Measurements from ENCODE around the gene KCNG2. TPM values are rescaled to one million over a fixed set of nuclear protein-coding genes. Genes with fewer than 3 reads are reported as not detected.

KCNG2 gene
- total and polyA plus RNA-seq, 2 of the 8 experiments (the other 6 are each of a cell fraction or from before 2014, with no cell fraction given), result 0.19 to 0.74 TPM

DNA sequence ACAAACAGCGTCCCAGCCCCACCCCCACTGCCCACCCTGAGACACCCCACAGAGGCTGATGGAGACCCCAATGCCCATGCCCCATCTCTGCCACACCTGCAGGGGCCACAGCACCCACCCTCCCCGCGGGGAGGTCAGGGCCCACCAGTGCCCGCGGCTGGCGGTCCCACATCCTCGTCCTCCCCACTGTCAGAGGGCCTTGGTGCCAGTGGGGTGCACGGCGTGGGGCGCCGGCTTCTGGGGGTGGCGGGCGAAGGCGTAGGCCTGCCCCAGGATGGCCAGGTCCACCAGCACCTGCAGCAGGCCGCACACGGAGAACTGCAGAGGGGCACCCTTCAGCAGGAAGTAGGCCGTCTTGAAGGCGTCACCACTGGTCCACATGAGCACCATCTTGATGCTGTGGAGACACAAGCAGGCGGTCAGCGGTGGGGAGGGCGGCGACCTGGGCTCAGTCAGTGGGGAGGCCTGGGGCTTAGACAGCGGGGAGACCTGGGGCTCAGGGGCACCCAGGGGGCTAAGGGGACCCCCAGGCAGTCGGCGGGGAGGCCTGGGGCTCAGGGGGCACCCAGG lies 106.1 kb downstream of the KCNG2 start:
- Histone ChIP-seq H4K5ac (ENCODE audit: insufficient read length, low read depth, low read length) (no peak overlapping the region), H3K23me2 (ENCODE audit: low read depth, low read length) (no peaks in the 10 kb centered on the region), H3K4me1 (replicated peaks in 1 of 4; ENCODE audit: control insufficient read depth in 3 of 4, insufficient read depth in 4 of 4, low read length in 3 of 4) (no peaks in the 10 kb centered on the region), H2BK12ac (ENCODE audit: low read depth, low read length) (no peak overlapping the region), H3K9me3 (ENCODE audit: insufficient read depth in 2 of 2, low read depth in 1 of 2, low read length in 1 of 2) (peaks cover 8 to 52% of the 10 kb centered on the region in 2 experiments; a peak in 3 of 4 replicates), H4K20me1 (replicated peaks in 1 of 2; ENCODE audit: control insufficient read depth in 1 of 2, insufficient read depth in 2 of 2, low read length in 2 of 2) (peaks cover 0 to 1% of the 10 kb centered on the region in 2 experiments), H3K23ac (ENCODE audit: insufficient read length) (no peak overlapping the region), H3K4me3 (ENCODE audit: extremely low read depth in 1 of 4, insufficient read depth in 2 of 4, low read depth in 3 of 4, low read length in 4 of 4) (no peak overlapping the region), H3K27ac (ENCODE audit: low read depth, low read length) (no peak overlapping the region), H3K4me2 (ENCODE audit: insufficient read depth in 1 of 2, low read depth in 2 of 2, low read length in 2 of 2) (no peak overlapping the region), H2BK15ac (ENCODE audit: low read length) (no peak overlapping the region), H2BK20ac (ENCODE audit: low read length) (no peak overlapping the region), H4K91ac (replicated peaks; ENCODE audit: insufficient read length, low read length) (no peak overlapping the region), H3K9ac (replicated peaks in 1 of 4; ENCODE audit: extremely low read depth in 1 of 4, low read depth in 3 of 4, low read length in 3 of 4) (no peak overlapping the region), H3K36me3 (ENCODE audit: control insufficient read depth in 2 of 4, insufficient read depth in 4 of 4, low read length in 3 of 4) (peaks cover 0 to 24% (median 0%) of the 10 kb centered on the region in 4 experiments; a peak in 3 of 8 replicates), H2BK5ac (ENCODE audit: low read depth, low read length) (no peak overlapping the region), H3K56ac (replicated peaks; ENCODE audit: insufficient read length, low read depth, low read length) (no peak overlapping the region), H2BK120ac (replicated peaks; ENCODE audit: low read depth, low read length) (no peak overlapping the region), H3K4ac (replicated peaks; ENCODE audit: insufficient read length, low read depth, low read length) (no peak overlapping the region), H2AK5ac (ENCODE audit: low read depth, low read length) (no peak overlapping the region), H3K79me2 (ENCODE audit: control insufficient read depth in 1 of 2, insufficient read depth in 2 of 2, low read length in 2 of 2) (no peaks in the 10 kb centered on the region), H3K18ac (ENCODE audit: extremely low read depth, low read length) (no peak overlapping the region), H3K79me1 (ENCODE audit: low read depth, low read length) (no peaks in the 10 kb centered on the region), H2AFZ (ENCODE audit: low read length) (no peak overlapping the region), H3K27me3 (replicated peaks in 1 of 4; ENCODE audit: control insufficient read depth in 3 of 4, extremely low read depth in 1 of 4, insufficient read depth in 3 of 4, low read length in 3 of 4) (no peaks in the 10 kb centered on the region), H4K8ac (ENCODE audit: extremely low read depth, insufficient read depth, low read length) (no peak overlapping the region), H3K14ac (ENCODE audit: insufficient read length) (no peak overlapping the region)
- CTCF ChIA-PET (ENCODE audit: partially characterized antibody), result interaction anchor here (1.1 kb wide), 1 partner anchor 25 kb away, joined by 5 read pairs; no protein-coding TSS in a partner anchor
- POLR2A ChIA-PET (ENCODE audit: partially characterized antibody), result no interaction called here
- 99% methylated on average over 19 of the region's 25 CpGs; no CpG with 5 or more reads in 1 of the 2 experiments for WGBS, 2 experiments (ENCODE audit: extremely low coverage in 1 of 2, insufficient coverage in 1 of 2, insufficient read length in 1 of 2, insufficient replicate concordance in 2 of 2, low coverage in 1 of 2, low lambda C conversion rate in 2 of 2, missing lambda C conversion rate in 1 of 2)
- no peak for DNase-seq (ENCODE audit: low read depth in 1 of 2, low spot score in 2 of 2)
- no peak for FAIRE-seq
- TF ChIP-seq JUN (IDR thresholded peaks at IDR 0.05; ENCODE audit: low read depth, low read length) (no peak), NRF1 (IDR thresholded peaks at IDR 0.05; ENCODE audit: low read depth, low read length) (no peak), CBX8 (IDR thresholded peaks at IDR 0.05; ENCODE audit: borderline replicate concordance, low read depth, low read length) (no peak), SIX5 (IDR thresholded peaks at IDR 0.05; ENCODE audit: low read depth, low read length) (no peak), PHF8 (conservative IDR thresholded peaks at IDR 0.05; ENCODE audit: low read depth, low read length) (no peak), SUZ12 (IDR thresholded peaks at IDR 0.05; ENCODE audit: low read length) (no peak), SP2 (IDR thresholded peaks at IDR 0.05; ENCODE audit: low read length) (no peak), RFX5 (IDR thresholded peaks at IDR 0.05; ENCODE audit: borderline replicate concordance, low read depth, low read length) (no peak), HDAC6 (IDR thresholded peaks at IDR 0.05; ENCODE audit: low read depth, low read length) (no peak), CEBPB (IDR thresholded peaks at IDR 0.05; ENCODE audit: low read depth, low read length) (no peak), POU5F1 (IDR thresholded peaks at IDR 0.05; ENCODE audit: low read depth, low read length) (no peak), CHD1 (IDR thresholded peaks at IDR 0.05; ENCODE audit: low read depth, low read length) (no peak)
- TF ChIP-seq, protein P1, sequence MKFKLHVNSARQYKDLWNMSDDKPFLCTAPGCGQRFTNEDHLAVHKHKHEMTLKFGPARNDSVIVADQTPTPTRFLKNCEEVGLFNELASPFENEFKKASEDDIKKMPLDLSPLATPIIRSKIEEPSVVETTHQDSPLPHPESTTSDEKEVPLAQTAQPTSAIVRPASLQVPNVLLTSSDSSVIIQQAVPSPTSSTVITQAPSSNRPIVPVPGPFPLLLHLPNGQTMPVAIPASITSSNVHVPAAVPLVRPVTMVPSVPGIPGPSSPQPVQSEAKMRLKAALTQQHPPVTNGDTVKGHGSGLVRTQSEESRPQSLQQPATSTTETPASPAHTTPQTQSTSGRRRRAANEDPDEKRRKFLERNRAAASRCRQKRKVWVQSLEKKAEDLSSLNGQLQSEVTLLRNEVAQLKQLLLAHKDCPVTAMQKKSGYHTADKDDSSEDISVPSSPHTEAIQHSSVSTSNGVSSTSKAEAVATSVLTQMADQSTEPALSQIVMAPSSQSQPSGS (IDR thresholded peaks at IDR 0.05; ENCODE audit: low read length), result no peak

Measured in H1 (cell line).